ENCODE measurements around the gene NYNRIN. TPM values are rescaled to one million over a fixed set of nuclear protein-coding genes. Genes with fewer than 3 reads are reported as not detected.

Gene NYNRIN
- total RNA-seq, 4 donors from 2014 or later: 18.5 to 43.6 (median 29.8) TPM

GRCh38 chr14:24356208-24356607 lies 42.6 kb upstream of the NYNRIN start:
- Histone ChIP-seq H3K36me3 (no peaks in the 10 kb centered on the region), H3K27ac (no peak overlapping the region), H3K4me3 (no peak overlapping the region), H3K27me3 (no peaks in the 10 kb centered on the region), H3K9me3 (no peaks in the 10 kb centered on the region), H3K4me1 (no peaks in the 10 kb centered on the region)
- TF ChIP-seq CTCF (IDR thresholded peaks at IDR 0.05) (no peak), POLR2A (IDR thresholded peaks at IDR 0.05) (no peak)
- no peak for DNase-seq (ENCODE audit: low spot score in 2 of 2)
- WGBS: 99% methylated on average over 4 of the region's 4 CpGs

GRCh38 chr14:24360281-24360680 lies 38.5 kb upstream of the NYNRIN start:
- 93% methylated on average over 3 of the region's 3 CpGs for WGBS
- Histone ChIP-seq H3K27me3 (no peaks in the 10 kb centered on the region), H3K36me3 (no peaks in the 10 kb centered on the region), H3K27ac (no peak overlapping the region), H3K4me1 (peaks cover 5% of the 10 kb centered on the region), H3K4me3 (no peak overlapping the region), H3K9me3 (no peaks in the 10 kb centered on the region)
- TF ChIP-seq CTCF (IDR thresholded peaks at IDR 0.05) (no peak), POLR2A (IDR thresholded peaks at IDR 0.05) (no peak), EP300 (IDR thresholded peaks at IDR 0.05) (no peak)
- DNase-seq (ENCODE audit: low spot score in 2 of 2): no peak

GRCh38 chr14:24361326-24361725 lies 37.5 kb upstream of the NYNRIN start:
- peaks cover 16% of the 10 kb centered on the region for H3K4me1 ChIP-seq
- 80% methylated on average over 2 of the region's 2 CpGs for WGBS

GRCh38 chr14:24362241-24362960 lies 36.4 kb upstream of the NYNRIN start:
- Histone ChIP-seq H3K36me3 (no peaks in the 10 kb centered on the region), H3K9me3 (no peaks in the 10 kb centered on the region), H3K27ac (no peak overlapping the region), H3K4me1 (peaks cover 27% of the 10 kb centered on the region), H3K27me3 (no peaks in the 10 kb centered on the region), H3K4me3 (no peak overlapping the region)
- TF ChIP-seq POLR2A (IDR thresholded peaks at IDR 0.05): no peak
- WGBS: 69% methylated on average over 2 of the region's 2 CpGs
- DNase-seq (ENCODE audit: low spot score in 2 of 2): no peak

More at GRCh38 chr14:24361326-24361725, 37.5 kb upstream of the NYNRIN start:
- no peak for TF ChIP-seq POLR2AphosphoS5 (IDR thresholded peaks at IDR 0.05)
- TF ChIP-seq CTCF (IDR thresholded peaks at IDR 0.05): no peak
- no peak for TF ChIP-seq POLR2A (IDR thresholded peaks at IDR 0.05)
- no peak for TF ChIP-seq EP300 (IDR thresholded peaks at IDR 0.05)
- no peak for DNase-seq (ENCODE audit: low spot score in 2 of 2)
- H3K9me3 ChIP-seq: no peaks in the 10 kb centered on the region
- H3K4me3 ChIP-seq: no peak overlapping the region
- no peaks in the 10 kb centered on the region for H3K36me3 ChIP-seq
- H3K27me3 ChIP-seq: no peaks in the 10 kb centered on the region
- H3K27ac ChIP-seq: no peak overlapping the region

GRCh38 chr14:24363401-24363800 lies 35.4 kb upstream of the NYNRIN start:
- no peak for DNase-seq (ENCODE audit: low spot score in 2 of 2)
- H3K36me3 ChIP-seq: no peaks in the 10 kb centered on the region
- H3K4me1 ChIP-seq: peaks cover 37% of the 10 kb centered on the region
- no peak overlapping the region for H3K27ac ChIP-seq
- H3K4me3 ChIP-seq: no peak overlapping the region
- no peaks in the 10 kb centered on the region for H3K9me3 ChIP-seq
- H3K27me3 ChIP-seq: peaks cover 3% of the 10 kb centered on the region
- 87% methylated on average over 5 of the region's 5 CpGs for WGBS
- TF ChIP-seq EP300 (IDR thresholded peaks at IDR 0.05) (no peak), CTCF (IDR thresholded peaks at IDR 0.05) (no peak)

- Histone ChIP-seq H3K4me1 (peaks cover 46% of the 10 kb centered on the region), H3K36me3 (no peaks in the 10 kb centered on the region), H3K4me3 (no peak overlapping the region), H3K9me3 (no peaks in the 10 kb centered on the region), H3K27ac (no peak overlapping the region), H3K27me3 (peaks cover 3% of the 10 kb centered on the region)
- no peak for TF ChIP-seq POLR2AphosphoS5 (IDR thresholded peaks at IDR 0.05)
- no peak for TF ChIP-seq CTCF (IDR thresholded peaks at IDR 0.05)
- no peak for TF ChIP-seq POLR2A (IDR thresholded peaks at IDR 0.05)
- TF ChIP-seq EP300 (IDR thresholded peaks at IDR 0.05): no peak
- 69% methylated on average over 1 of the region's 1 CpG for WGBS
- no peak for DNase-seq (ENCODE audit: low spot score in 2 of 2)
These were observed 34.0 kb upstream of the NYNRIN start for GRCh38 chr14:24364841-24365240.
